CD4-positive, alpha-beta T cell treated with Interleukin-15 for 1 hour (primary cell): ENCODE results near the gene TACC3.

ENCODE experiments used
- DNase-seq: peaks from one replicate; pipeline ENCODE4 v3.0.0-alpha.2; 2020

Gene TACC3

DNA sequence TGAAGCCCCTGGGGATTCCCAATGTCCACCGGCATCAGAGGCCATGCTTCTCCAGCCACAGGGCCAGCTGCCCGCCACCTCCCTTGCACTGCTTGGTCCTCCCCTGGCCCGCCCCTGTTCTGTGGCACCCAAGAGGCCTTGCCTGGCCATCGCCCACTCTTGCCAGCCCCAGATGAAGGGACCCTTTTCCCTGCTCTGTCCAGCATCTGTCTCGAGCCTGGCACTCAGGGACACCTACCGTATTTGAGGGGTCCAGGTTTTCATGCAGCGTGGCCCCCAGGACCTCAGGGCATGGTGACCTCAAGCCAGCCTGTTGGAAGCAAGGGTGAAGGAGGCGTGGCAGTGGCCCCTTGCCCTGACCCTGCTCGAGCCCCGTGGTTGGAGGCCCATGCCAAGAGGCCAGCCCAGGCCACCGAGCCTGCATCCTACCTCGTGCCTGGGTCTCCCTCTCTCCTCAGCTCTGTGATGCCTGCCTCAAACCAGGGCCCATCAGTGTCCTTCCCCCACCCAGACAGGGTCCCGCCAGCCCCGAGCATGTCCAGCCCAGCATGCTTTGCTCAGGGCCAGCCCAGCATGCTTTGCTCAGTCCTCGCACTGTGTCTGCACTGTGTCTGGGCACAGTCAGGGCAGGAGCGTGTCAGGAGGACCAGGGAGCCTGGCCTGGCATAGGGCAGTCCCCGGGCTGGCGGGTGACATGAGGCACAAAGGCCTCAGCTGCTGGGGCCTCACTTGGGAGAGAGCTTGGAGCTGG, 57.5 kb downstream of the TACC3 start:
- DNase-seq: no peak

DNA sequence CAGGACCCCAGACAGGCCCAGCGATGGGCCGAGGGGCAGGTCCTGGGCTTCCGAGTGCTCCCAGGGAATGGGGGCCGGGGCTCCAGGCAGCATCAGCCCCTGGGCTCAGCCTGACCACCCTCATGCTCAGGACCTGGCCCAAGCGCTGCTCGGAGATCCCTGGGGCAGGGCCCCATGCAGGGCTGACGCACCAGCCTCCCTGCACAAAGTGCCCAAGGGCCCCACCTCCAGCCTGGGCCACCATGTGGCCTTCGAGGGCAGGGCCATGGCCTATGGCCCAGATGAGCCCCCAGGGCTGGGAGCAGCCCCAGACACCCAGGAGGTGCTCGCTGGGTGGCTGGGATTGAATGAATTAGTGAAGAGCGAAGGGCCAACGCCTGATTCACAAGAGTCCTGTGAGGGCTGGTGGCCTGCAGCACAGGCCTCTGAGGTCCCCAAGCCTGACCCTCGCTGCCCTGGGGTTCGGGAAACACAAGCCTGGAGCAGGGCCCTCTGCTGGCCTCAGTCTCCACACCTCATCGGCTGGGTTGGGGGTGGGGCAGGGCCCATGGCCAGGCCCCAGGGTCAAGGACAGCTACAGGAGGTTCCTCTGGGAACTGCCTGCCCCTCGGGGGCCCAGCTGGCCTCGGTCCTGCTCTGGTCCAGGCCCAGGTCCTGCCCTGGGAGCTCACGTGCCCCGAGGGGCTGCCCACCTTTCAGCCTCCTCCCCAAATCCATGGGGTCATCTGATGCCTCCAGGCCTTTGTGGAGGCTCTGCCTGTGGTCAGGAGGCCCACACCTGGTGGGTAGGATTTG, 58.5 kb downstream of the TACC3 start:
- DNase-seq: no peak

DNA sequence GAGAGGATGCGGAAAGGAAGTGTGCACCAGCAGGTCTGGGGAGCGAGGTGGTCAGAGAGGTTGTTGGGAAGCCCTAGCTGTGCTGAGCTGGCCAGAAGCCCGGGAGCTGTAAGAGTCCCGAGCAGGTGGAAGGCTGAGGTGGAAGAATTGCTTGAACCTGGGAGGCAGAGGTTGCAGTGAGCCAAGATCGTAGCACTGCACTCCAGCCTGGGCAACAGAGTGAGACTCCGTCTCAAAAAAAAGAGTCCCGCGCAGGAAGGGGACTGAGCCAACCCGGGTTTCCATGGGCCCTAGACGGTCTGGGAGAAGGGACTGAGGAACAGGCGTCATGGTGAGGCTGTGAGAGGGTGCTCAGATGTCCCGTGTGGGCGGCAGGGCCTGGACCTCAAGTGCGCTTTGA, 59.1 kb downstream of the TACC3 start:
- no peak for DNase-seq

DNA sequence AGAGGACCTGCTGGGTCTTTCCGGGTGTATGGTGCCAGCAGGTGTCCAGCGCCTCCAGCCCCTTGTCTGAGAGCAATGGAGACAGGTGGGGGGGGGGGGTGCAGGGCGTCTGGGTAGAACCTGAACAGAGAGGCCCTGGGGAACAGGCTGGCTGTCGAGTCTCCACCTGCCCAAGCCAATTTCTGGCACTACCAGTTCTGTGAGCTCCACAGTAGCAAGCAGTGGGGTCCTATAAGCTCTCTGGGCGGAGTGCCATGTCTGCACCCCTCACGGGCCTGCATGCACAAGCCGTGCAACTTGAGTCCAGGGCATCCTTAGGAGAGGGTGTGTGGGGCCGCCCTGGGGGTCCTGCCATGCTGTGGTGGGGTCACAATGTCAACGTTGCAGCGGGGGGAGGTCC, 61.7 kb downstream of the TACC3 start:
- no peak for DNase-seq

DNA sequence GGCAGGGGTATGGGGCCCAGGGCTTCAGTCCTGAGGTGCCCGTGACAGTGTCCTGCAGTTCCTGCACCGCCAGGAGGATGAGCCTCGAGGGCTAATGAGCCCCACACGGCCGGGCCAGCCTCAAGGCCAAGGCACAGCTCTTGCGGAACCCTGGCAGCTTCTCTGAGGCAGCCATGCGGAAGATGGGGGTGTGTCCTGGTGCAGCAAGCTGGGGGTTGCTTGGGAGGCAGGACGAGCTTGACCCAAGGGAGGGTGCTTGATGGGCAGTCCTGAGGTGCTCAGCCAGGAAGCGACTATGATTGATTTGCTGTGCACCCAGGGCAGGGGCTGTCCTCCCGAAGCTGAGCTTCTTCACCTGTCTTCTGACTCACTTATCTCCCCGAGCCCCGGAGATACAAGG, 62.6 kb downstream of the TACC3 start:
- DNase-seq: no peak

DNA sequence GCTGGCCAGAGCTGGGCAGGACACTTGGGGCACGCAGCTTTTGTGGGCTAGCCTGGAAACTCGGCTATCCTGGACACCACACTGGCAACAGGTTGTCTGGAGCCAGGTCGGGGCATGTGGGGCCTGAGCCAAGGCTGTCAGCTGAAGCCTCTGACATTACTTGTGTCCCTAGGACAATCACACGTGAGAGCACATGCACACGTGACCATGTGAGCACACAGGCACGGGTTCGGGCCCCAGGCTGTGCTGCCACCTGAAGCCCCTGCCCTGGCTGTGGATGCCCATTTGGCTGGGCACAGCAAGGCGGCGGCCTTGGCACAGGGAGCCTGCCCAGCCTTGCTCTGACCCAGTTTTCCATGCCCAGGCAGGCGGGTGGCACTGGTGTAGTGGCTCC, 63.1 kb downstream of the TACC3 start:
- DNase-seq: no peak

DNA sequence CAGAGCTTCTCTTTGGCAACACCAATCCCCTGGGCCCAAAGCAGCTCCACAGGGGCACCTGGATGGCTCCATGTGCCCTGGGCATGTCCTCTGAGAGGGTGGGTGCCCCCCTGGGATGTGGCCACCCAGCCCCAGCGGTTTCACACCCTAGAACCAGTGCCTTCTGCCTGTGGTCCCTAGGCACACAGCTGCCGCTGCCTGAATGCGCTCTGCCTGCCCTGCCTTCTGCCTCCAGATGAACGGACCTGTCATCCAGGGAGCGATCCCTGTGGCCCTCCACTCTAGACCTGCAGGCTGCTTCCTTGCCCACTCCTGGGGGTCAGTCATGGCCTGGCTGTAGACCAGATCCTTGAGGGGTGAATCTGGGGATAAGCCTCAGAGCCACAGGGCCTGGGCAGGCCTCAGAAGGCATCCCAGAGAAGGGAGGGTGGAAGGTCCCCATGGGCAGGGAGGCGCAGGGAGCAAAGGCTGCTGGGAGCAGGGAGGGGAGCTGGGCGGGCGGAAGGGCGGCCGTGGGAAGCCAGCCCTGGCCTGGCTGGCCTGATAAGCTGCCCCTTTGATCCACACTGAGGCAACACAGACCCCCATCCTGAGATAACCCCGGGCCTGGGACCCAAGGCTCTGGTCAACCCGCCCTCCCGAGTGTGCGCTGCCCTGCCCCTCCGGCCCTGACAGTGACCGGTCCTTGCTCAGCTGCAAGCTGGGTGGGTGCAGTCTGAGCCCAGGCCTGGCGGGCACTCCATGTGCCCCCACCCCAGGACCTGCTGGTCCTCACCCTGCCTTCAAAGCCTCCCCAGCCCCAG, 63.7 kb downstream of the TACC3 start:
- DNase-seq: no peak

DNA sequence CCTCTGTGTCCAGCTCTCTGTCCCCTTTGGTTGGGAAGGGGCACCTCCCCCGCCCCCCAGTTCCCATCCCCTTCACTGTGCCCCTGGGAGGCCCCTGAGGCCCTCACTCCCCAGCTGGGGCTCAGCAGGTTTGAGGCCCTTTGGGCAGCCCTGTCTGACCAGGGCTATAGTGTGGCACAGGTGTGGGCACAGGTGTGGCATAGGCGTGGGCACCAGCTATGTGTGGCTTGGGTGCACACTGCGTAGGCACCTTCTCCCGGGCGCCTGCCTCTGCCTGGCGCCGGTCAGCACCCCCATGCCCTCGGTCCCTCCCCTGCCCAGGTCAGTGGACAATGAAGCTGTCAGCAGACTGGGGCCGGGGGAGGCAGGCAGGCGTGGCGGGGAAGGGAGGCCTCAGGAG, 64.3 kb downstream of the TACC3 start:
- no peak for DNase-seq

DNA sequence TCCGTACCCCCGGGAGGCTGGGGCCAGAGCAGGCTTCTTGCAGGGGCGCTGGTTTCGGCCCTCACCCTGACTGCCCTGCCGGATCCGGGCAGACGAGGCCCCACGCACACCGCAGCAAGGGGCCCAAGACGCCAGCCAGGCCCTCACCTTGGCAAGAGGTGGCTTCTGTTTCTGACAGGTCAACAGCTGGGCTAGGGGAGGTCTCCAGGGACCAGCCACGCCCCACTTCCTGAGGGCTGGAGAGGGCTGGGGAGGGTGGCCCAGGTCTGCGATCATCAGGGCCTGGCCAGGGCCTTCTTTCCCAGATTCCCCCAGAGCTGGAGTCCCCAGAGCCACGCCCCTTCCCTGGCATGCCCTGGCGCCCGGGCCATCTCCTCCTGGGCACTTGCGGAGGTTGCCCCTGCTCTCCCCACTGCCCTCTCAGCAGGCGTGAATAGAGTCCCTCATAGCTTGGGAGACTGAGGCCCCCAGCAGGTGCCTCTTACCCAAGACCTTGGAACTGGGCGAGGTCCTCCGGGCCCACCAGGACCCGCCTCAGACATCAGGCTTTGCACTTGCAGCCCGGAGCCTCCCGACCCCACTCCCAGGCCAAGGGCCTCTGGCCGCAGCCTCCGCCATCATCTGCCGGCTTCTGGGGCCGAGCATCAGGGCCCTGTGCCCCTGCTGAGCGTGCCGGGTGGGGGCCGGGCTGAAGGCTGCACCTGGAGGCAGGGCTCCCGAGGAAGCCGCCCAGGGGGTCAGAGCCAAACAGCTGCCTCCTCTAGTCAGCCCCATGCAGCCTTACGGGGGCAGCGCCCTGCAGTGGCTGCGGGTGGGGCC, 65.4 kb downstream of the TACC3 start:
- no peak for DNase-seq

DNA sequence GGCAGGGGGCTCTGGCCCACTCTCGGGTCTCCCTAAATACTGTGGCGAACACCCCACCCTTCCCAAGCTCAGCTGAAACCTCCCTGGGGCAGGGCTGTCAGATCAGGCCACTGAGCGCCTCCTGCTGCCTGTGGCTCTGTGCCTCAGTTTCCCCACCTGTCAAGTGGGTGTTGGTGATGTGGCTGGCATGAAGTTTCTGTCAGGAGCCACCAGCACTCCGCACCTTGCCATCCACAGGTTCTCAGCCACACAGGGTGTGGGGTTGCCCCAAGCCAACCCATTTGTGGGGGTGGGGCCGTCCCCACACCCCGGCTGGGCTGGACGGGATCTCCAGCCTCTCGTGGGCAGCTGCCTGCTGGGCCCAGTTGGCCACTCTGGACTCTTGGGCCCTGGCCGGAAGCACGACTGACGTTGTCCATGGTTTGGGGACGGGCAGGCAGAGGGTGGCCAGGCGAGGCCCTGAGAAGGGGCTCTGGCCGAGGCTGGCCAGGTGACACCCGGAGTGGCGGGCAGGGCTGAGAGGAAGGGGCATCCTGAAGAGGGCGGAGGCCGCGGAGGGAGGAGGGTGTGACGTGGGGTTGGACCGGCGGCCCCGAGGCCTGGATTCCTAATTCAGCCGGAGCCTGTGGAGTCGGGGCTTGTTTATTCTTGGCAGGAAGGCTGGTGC, 66.2 kb downstream of the TACC3 start:
- DNase-seq: no peak

DNA sequence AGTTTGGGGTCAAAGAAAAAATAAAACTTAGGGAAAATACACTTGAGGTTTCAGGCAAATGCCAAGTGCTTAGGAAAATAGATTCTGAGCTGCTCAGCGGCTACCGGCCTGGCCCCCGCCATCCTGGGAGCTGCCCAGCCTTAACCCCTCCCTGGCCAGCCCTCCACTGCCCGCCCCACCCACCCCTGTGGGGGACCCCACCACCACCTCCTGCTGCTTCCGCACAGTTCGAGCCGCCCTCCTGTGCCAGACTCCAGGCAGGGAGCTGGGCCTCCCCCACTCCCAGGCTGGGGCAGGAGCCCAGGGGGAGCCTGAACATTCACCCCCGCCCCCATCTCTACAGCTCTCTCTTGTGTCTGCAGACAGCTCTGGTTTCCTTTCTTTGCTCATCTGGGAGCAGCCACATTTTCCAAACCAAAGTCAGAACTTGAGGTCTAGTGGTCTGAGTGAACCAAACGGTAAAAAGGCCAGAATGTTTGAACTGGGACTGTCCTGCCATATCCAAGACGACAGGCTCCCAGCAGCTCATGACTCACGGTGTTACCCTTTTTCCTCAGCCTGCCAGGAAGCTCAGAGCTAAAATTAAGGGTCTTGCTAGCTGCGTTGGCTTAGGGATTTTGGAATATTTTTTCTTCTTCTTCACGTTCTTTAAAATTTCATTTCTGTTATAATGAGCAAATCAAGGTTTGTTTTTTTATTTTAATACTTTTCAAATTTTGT, 67.1 kb downstream of the TACC3 start:
- no peak for DNase-seq

DNA sequence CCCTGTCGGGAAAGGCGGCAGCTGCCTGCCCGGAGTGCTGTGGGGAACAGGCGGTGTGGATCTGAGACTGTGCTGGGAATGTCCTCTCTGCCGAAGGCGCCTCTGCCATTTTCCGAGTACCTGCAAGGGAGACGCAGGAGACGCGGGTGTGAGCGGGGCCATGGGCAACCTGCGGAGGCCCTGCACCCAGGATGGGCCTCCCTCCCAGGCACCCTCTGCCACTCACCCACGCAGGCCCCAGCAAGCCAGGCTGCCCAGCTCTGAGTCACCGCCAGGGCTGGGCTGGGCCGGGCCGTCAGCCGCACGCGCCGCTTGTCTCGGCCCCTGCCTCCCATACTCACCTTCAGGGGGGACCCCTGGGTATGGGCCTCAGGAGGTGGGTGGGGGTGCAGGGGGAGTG, 68.2 kb downstream of the TACC3 start:
- DNase-seq: no peak

DNA sequence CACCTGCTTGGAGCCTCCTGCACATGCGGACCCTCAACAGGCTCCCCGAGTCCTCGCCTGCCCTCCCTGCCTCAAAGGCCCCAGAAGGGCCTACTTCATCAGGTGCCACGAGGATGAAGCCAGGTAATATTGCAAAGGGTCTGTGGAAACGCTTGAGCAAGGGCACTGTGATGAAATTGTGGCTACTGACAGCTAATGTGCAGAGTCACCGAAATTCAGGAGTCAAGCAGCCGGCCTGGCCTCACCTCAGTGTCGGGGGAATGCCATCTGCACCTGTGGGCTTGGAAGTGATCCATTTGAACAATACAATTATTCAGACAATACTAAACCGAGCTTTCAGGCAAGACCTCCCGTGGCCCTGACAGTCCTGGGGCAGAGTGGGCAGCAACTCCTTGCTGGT, 68.7 kb downstream of the TACC3 start:
- no peak for DNase-seq

DNA sequence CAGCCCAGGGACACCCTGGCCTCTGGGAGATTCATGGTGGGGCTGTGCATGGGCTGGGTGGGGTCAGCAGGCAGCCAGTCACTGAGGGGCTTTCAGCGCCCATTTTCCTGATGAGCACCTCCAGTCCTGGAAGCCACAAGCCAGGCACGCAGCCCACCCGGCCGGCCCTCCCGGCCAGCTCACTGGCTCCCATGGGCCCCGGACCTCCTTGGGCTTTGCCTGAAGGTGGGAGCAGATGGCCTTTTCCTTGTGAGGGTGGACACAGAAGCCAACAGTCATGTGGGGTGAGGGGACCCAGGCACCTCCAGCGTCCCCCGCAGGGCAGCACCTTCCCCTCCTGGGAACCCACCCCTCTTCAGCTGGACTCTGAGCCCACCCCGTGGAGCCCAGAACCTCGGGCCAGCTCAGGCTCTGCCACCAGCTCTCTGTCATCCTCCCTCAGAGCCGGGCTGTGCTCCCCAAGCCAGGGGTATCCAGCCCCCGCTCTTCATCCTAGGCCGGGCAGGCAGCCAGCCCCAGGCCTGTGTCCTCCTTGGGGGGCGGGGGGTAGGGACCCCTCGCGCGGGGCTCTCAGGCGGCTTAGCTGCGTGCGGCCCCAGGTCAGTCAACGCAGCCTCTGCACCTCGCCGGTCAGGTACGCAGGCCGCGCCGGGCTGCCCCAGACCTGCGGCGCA, 71.0 kb downstream of the TACC3 start:
- no peak for DNase-seq

DNA sequence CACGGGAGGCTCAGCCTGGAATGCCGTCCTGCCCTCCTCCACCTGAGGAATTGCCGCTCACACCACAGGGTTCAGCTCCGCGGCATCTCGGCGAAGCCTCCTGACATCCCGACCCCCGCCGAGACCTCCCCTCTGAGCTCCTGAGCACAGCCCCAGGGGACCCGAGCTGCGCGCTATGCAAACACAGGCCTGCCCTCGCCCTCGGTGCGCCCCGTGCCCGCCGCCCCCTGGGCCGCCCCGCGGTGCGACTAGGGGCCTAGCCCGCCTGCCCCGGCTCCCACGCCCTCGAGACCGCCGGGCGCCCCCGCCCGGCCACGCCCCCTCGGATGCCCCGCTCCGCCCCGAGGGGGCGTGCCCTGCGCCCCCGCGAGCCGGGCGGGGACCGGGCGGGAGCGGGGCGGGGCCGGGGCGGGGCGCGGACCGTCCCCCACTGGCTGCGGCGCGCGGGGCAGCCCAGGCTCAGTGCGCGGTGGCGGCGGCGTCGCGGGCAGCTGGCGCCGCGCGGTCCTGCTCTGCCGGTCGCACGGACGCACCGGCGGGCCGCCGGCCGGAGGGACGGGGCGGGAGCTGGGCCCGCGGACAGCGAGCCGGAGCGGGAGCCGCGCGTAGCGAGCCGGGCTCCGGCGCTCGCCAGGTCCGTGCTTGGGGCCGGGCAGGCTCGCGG, 71.6 kb downstream of the TACC3 start, which contains the start of gene FGFR3:
TSS of gene FGFR3 (plus strand) at position 462 of the 664 bp plus-strand sequence. CDS start 642 bp downstream, outside the sequence.
- DNase-seq: peak; percentile 21

DNA sequence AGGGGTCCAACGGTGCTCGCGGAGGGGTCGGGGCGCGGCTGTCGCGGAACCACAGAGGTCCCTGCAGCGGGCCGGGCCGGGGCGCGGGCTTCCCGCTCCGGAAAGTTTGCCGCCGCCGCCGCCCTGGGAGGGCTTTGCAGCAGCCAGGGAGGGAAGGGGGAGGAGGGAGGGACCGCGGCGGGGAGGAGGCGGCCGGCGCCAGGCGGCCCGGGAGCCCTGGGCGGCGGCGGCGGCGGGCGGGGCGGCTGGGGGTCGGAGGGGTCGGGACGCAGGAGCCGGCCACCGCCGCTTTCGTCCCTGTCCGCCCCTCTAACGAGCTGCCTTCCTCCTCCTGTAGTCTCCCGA, 72.1 kb downstream of the TACC3 start:
- peak; percentile 24 for DNase-seq

DNA sequence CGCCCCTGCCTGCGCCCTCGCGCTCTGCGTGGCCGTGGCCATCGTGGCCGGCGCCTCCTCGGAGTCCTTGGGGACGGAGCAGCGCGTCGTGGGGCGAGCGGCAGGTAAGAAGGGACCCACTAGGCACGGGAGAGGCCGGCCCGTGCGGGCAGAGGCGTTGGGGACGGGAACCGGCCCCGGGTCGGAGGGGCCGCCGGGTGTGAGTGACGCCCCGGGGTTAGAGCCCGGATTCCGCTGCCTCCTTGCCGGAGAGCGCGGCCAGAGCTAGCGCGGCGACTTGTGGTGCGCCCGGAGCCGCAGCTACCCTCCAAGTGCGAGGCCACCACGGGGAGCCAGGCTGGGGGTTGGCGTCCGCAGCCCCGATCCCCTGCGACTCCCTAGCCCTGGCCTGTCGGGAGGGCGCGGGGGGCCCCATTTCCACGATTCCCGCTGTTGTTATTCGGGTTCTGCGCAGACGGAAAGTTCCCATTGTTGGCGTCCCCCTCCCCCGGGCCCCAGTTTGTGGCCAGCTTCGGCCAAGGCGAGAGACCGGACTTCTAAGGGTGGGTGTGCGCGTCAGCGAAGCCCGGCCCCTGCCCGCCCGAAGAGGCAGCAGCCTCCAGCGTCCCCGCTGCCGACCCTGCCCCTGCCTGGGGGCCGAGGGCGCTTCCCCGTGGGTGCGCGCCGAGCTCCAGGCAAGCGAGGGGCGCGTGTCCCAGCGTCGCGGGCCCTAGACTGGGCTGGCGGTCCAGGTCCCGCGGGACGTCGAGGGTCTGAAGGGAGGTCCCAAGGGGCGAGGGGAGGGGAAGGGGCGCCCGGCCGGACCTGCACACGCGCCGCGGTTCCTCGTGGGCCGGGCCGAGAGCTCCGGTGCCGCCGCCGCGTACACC, 72.9 kb downstream of the TACC3 start:
- DNase-seq: no peak
